GM18517 (cell line): ENCODE measurements around the gene MVB12B.

ENCODE experiments used
- ATAC-seq: cut with Tn5 transposase; IDR thresholded peaks from one replicate; pipeline ENCODE4 v1.9.1; 2021; ENCODE audit warnings: mild to moderate bottlenecking, moderate library complexity; ENCODE audit not compliant: unreplicated experiment

The MVB12B gene

GRCh38 chr9:126514037-126514821 is 187.6 kb downstream of the MVB12B start:
- no peak for ATAC-seq

- no peak for ATAC-seq
These were observed 188.6 kb downstream of the MVB12B start for GRCh38 chr9:126515001-126515872.

- no peak for ATAC-seq
These were observed 189.4 kb downstream of the MVB12B start for GRCh38 chr9:126515873-126516505.

- ATAC-seq: no peak
These were observed 189.9 kb downstream of the MVB12B start for GRCh38 chr9:126516561-126516935.

GRCh38 chr9:126516936-126517832 is 190.6 kb downstream of the MVB12B start:
- no peak for ATAC-seq

GRCh38 chr9:126517833-126518356 is 191.3 kb downstream of the MVB12B start:
- no peak for ATAC-seq

GRCh38 chr9:126518763-126519162 is 192.1 kb downstream of the MVB12B start:
- no peak for ATAC-seq

- ATAC-seq: no peak
These were observed 193.2 kb downstream of the MVB12B start for GRCh38 chr9:126519660-126520420.

GRCh38 chr9:126520453-126520852 is 193.8 kb downstream of the MVB12B start:
- no peak for ATAC-seq

GRCh38 chr9:126521089-126521488 is 194.5 kb downstream of the MVB12B start:
- no peak for ATAC-seq

GRCh38 chr9:126521551-126521950 is 194.9 kb downstream of the MVB12B start:
- ATAC-seq: no peak

GRCh38 chr9:126521976-126522590 is 195.5 kb downstream of the MVB12B start:
- ATAC-seq: no peak

GRCh38 chr9:126522612-126523356 is 196.2 kb downstream of the MVB12B start:
- no peak for ATAC-seq

GRCh38 chr9:126523611-126524111 is 197.0 kb downstream of the MVB12B start:
- no peak for ATAC-seq

- ATAC-seq: no peak
These were observed 197.9 kb downstream of the MVB12B start for GRCh38 chr9:126524353-126525077.

- ATAC-seq: no peak
These were observed 199.8 kb downstream of the MVB12B start for GRCh38 chr9:126526218-126527108.
